Ecto neural progenitor cell (in vitro differentiated cells): Measurements from ENCODE around the gene ZSWIM4.

Source experiments
- DNase-seq: peaks from one replicate; pipeline ENCODE4 v3.0.0-alpha.2; 2018; ENCODE audit warnings: low spot score

ZSWIM4 gene

GRCh38 chr19:13835791-13836723, 40.8 kb downstream of the ZSWIM4 start:
- DNase-seq: peak; percentile 47

DNA sequence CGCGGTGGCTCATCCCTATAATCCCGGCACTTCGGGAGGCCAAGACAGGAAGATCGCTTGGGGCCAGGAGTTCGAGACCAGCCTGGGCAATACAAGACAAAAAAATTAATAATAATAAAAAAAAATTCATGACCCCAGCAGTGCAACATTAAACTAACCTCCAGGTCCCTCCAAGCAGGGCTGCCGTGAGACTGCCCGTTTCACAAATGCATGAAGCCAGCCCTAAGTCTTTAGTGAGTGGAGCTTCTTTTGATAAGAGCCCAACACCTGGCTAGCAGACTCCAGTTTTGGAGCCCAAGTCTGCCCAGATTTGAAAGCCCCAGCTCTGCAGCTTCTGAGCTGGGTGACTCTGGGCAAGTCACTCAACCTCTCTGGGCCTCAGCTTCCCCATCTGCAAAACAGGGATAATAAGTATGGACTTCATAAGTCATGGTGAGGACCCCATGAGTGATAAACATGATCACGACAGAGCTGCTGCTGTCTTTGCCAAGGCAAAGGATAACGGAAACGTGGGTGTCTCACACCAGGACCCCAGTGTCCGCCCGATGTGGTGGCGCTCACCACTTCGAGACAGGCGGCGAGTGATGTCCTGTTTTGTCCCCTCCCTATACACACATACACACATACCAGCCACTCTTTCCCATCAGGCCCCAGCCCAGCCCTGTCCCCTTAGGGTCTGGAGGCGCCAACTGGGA, 43.3 kb downstream of the ZSWIM4 start:
- DNase-seq: no peak

- DNase-seq: peak; percentile 58
These were observed 44.1 kb downstream of the ZSWIM4 start for GRCh38 chr19:13839130-13839937.

DNA sequence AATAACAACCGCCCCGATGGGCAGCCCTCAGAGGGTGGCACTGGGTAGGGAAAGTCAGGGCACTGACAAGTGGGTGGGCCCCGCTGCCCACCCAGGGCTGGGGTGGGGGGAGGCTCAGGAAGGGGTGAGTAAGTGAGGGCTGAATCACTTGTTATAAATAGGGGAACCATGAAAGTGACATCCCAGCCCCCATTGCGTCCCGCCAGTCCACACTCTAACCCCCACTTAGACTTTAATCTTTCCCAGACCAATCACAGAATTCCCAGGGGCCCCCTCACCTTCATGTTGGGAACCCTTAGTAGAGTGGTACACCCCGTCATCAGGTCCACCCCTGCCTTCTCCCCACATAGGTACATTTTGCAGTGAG, 44.7 kb downstream of the ZSWIM4 start:
- no peak for DNase-seq

DNA sequence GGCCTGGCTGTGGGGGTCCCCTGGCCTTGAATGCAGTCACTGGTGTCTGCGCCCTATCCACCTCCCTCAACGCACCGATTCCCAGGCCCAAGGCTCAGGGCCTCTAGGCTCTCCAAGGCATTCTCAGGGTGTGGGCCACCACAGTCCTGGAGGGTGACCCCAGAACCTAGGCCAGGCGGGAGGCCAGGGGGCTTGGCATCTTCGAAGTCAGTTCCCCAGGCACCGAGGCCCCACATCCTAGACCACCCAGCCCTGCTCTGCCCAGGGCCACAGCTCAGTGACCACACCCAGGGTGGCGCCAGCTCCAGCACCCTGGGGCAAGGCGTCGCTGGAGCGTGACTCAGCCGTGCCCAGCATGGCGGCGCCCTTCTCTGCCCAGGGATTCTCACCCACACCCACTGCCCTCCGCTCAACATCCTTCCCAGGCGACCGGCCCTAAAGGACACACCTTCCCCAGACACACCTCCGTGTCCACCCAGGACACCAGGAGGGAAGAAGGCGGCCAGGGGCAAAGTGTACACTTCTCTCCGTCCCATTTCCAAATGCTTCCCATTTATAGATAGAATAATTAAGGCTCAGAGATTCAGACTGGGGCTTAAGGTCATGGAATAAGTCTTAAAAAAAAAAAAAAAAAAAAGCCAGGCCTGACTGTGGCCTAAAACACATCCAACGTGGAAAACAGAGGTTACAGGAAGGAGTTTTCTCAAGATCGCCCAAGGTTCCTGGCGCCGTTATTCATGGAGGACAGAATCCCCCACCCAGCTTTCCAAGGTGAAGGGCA, 45.3 kb downstream of the ZSWIM4 start:
- no peak for DNase-seq

DNA sequence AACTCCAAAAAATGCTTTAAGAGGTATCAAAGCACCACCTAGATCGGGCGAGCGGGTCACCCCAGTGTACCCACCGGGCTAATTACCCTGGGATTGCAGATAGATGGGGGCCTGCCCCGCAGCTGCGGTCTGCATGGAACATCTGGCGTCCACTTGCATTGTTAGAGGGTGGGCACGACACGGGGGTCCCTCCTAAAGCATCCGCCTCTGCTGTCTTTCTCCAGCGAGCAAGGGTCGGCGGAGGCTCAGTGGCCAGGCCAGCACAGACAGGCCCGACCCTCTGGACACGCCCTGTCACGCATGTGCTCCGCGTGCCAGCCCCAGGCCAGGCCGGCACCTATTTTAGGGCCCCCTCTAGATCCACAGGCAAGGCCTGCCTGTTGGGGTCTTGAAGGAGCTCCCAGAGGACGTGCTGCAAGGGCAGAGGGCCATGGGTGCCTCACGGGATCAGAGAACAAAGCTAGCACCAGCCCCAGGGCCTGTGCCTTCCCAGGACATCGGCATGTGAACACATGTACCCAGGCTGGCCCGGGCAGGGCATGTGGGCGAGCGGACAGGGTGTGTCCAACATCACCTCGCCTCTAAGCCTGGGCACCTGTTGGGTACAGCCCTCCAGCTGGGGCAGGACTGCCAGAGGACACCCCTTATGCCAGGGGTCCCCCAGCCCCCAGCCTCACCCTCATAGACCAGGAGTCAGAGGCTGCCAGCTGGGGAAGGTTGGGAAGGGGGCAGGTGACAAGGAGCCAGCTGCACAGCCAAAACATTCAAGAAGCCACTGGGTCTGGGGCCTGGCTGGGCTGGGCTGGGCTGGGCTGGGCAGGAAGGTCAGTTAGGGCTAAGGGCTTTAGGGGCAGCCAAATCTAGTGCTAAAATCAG, 46.1 kb downstream of the ZSWIM4 start:
- peak; percentile 47 for DNase-seq

DNA sequence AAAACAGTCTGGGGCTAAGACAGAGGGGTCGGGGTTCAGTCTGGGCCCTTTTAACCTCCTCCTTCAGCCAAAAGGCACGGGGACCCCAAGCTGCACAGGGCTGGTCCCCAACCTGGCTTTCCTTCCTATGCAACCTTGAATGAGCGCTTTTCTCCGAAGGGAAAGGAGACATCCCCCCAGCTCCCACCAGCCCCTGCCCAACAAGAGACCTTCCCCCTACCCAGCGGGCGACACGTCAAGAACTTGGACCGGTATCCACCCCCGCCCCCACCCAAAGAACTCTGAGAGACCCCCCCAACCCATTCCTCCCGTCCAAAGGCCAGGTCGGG, 46.7 kb downstream of the ZSWIM4 start:
- DNase-seq: no peak

DNA sequence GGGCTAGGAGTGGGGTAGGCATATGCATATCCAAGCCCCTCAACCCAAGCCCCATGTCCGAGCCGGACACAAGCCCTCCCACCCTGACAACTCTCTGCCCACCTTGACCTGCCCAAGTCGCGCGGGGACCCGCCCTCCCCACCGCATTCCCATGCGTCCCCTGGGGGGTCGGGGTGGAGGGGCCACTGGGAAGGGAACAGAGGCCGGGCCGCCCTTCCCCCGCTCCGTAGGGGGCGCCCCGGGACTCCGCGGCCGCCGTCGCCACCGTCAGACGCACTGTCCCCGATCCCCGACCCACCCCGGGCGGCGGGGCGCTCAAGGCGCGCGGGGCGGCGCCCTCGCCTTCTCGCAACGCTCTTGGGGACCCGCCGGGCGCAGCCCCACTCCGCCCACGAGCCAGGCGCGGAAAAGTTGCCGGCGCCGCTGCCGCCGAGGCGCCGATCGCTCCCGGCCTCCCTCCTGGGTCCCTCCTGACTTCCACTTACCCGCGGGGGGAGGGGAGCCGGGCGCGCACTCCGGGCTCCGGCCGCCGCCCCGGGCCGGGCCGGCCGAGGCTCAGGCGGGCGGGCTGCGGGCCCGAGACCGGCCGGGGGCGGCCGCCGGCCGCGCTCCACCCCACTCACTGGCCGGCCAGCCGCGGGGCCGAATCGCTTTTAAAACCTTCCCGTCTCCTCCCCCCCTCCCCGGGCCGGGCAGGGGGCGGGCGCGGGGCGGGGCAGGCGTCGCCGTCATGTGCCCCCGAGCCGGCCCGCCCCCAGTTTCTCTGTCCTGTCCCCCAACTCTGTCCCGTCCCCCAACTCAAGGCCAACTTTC, 47.3 kb downstream of the ZSWIM4 start:
- DNase-seq: peak; percentile 74

DNA sequence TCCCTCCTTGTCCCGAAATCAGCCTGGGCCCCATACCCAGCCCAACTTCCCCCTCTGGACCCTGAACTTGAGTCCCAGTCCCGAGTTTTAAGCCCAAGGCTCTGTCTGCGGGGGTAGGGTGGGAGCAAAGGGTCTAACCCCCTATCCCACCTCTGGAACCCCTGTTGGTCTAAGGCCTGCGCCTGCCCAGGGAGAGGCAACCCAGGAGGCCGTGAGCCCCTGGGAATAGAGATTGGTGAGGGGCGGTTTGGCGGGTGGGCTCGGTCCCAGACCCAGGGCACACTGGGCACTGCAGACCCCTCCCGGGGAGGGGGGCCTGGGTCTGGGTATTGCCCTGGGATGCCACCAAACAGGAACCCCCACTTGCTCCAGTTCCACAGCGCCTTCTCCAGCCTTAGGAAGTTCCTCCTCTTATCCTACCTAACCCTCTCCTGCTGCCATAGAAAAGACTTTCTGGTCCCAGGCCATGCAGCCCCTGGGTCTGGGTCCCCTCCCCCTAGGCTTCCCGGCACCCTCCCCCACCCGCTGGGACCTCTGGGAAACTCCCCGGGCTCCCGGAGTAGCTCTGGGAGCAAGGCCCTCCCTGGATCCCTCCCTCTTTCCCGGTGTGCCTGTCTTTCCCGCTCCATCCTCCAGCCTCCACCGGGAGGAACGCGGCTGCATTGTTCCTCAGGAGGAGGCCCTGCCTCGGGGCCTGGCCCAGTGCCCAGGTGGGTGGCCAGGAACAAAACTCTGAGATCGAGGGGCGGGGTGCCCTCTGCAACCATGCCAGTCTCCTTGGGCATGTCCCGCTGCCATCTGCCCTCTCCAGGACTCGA, 48.1 kb downstream of the ZSWIM4 start:
- peak; percentile 71 for DNase-seq

- no peak for DNase-seq
These were observed 48.9 kb downstream of the ZSWIM4 start for GRCh38 chr19:13844130-13844631.

DNA sequence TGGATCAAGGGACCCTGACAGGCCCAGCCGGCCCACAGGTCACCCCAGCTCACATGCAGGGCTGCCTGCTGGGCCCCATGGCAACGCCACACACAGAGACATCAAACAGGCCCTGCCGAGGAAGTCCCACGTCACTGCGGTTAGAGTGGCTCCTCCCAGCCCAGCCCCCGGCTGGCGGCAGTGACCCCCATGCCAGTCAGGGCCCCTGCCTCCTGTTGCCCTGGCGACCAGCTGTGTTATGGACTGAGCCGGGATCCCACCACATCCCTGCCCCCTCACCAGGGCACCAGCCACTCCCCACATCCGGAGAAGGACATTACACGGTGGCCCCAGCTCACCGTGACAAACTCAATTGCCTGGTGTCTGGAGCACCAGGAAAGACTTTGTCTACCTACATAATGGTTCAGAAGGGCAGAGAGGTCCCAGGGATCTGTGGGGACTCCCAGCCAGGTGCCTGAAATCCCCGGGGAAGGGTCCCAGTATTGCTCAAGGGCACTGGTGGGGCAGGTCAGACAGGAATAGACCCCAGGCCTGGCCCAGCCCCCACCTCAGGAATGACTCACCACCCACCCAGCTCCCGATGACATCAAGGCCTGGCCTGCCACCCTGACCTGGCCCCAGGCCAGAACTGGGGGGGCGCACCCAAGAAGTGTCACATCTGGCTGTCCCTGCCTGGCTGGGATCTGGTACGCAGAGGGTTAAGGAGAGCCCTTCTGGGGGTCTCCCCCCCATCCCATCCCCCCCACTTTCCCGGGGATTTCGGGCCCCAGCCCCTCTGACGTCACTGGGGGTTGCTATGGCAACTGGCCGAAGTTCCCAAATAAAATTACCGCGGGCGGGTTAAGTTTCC, 51.5 kb downstream of the ZSWIM4 start:
- DNase-seq: peak; percentile 96

DNA sequence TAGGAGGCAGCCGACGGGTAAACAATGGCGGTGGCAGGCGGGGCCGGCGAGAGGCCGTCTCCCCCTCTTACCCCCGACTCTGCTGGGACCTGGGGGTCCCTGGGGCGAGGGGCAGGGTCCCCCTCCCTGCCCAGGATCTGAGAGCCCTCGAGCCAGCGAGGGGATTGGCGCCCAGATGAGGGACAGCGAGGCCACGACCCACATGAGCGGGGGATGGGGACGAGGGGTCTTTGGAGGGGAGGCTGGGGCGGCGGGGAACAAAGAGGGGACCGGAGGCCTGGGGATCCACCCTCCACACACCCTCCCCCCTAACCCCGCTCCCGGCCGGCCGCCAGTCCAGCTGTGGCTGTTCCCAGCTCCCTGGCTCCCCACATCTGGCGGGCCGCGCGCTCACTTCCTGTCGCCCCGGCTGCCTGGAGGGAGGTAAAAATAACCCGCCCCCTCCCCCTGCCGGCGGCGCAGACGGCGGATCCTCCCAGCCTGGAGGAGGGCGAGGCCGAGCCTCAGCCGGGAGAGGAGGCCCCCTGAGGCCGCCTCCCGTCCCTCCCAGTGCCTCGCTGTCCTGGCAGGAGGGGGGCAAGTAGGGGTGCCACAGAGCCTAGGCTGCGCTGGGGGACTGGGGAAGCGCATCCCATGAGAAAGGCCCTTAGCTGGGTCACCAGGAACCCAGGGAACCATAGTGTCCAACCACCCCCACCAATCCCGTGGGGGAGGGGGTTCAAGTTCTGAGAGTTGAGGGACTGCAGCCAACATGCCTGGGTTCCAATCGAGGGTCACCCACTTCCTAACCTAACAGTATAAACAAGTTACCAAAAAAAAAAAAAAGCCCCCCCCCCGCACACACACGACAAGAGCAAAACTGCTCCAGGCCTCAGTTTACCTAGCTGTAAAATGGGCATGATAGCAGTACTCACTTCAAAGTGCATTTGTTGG, 52.4 kb downstream of the ZSWIM4 start:
- peak; percentile 93 for DNase-seq

- DNase-seq: peak; percentile 32
These were observed 53.1 kb downstream of the ZSWIM4 start for GRCh38 chr19:13848340-13848677.

DNA sequence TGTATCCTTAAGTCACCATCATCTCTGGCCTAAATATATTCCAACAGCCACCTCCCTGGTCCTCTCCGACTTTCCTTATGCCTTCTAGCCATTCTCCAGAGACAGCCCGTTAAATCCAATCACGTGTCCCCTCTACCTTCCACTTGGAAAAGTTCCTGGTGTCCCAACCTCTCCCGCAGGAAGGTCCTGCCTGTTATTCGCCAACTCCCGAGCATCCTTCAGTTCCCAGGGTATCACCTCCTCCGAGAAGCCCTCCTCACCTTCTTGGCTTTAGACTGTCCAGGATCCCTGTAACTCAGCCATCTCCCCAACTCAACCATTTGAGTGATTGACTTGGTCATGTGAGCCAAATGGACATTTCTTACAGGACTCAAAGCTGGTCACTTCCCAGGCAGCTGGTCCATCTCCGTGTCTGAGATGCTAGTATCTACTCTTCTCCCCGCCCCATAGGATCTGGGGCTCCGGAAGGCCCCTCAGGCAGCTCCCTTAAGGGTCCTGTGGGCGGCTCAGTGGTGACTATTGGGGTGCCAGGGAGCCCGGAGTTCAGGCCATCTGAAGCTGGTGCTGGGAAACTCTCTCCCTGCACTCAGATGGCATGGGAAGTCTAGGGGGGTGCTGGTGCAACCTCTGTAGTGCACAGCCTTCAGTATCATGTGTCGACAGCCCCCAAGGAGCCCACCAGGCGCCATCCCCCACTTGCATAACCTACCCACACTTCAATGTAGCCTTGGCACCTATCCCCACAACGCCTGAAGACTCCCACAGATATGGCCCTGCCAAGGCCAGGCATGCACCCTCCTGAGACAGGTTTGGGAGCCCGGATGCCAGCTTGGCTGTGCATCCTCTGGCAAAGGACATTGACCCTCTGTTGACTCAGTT, 53.8 kb downstream of the ZSWIM4 start:
- peak; percentile 35 for DNase-seq

GRCh38 chr19:13849991-13850909, 55.0 kb downstream of the ZSWIM4 start:
- peak; percentile 87 for DNase-seq
